Left lobe of liver (tissue), 2 donors: ENCODE results near the gene MRPL43. TPM values are rescaled to one million over a fixed set of nuclear protein-coding genes. Genes with fewer than 3 reads are reported as not detected.
"Not testable (repeated sequence)": the region's sequence is repeated elsewhere in the genome, so short reads cannot be mapped to it uniquely, and the experiment has no call there.

Source experiments
- ATAC-seq: fragments of 200-7000 bp; cut with Tn5 transposase; one replicate; pipeline ENCODE4 v1.9.1; 2020; ENCODE audit warnings: mild to moderate bottlenecking, moderate library complexity
- DNase-seq: peaks from one replicate; pipeline ENCODE4 v3.0.0-alpha.2; 2020; ENCODE audit warnings: low spot score
- total RNA-seq: library from RNA; stranded (reverse); gene quantifications from one replicate; pipeline ENCODE4 v1.2.1, GENCODE V29; 2021
- donor health status: DM: no; HTN: no; CAD: no; lungs with moderate emphysema.
- donor health status: DM: no; HTN: yes; CAD: no.

The MRPL43 gene
- total RNA-seq, 1 donor from 2014 or later: 43.6 TPM

- DNase-seq (no peak), ATAC-seq (no peak)
Observed at GRCh38 chr10:100984672-100985177, 2.6 kb downstream of the MRPL43 start.

GRCh38 chr10:100983868-100984671 is 3.2 kb downstream of the MRPL43 start:
- no peak for ATAC-seq
- no peak for DNase-seq

GRCh38 chr10:100982916-100983830 is 4.1 kb downstream of the MRPL43 start:
- DNase-seq: no peak

GRCh38 chr10:100981178-100981772 is 6.0 kb downstream of the MRPL43 start:
- ATAC-seq (no peak), DNase-seq (no peak)

More at GRCh38 chr10:100982916-100983830, 4.1 kb downstream of the MRPL43 start:
- ATAC-seq: no peak

DNA sequence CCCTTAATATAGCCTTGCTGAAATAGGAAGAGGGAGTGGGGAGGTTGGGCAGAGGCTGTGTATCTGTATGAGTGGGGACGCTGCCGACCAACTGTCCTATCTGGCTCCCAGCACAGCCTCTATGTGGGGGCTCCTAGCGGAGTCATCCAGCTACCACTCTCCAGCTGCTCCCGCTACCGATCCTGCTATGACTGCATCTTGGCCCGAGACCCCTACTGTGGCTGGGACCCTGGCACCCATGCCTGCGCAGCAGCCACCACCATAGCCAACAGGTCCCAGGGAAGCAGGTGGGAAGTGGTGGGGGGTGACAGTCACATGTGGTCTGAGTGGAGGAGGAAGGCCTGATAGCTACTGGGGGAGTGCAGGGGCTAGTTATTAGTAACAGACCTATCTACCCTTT is 6.6 kb downstream of the MRPL43 start:
- ATAC-seq: no peak
- DNase-seq: peak; percentile 37

DNA sequence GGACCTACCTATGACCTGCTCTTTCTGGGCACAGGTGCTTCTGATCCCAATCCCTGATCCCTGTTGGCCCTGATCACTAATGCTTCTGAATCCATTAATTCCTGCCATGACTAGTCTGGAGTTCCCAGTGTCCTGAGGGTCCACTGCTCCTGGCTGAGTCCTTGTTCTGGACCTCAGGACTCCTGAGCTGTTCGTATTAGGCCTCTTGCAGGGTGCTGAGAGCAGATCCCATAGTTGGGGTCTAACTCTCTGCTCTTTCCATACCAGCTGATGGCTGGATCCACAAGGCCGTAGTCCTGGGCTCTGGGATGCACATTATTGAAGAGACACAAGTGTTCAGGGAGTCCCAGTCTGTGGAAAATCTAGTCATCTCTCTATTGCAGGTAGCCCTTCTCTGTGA is 7.0 kb downstream of the MRPL43 start:
- peak; percentile 39 for DNase-seq
- no peak for ATAC-seq

DNA sequence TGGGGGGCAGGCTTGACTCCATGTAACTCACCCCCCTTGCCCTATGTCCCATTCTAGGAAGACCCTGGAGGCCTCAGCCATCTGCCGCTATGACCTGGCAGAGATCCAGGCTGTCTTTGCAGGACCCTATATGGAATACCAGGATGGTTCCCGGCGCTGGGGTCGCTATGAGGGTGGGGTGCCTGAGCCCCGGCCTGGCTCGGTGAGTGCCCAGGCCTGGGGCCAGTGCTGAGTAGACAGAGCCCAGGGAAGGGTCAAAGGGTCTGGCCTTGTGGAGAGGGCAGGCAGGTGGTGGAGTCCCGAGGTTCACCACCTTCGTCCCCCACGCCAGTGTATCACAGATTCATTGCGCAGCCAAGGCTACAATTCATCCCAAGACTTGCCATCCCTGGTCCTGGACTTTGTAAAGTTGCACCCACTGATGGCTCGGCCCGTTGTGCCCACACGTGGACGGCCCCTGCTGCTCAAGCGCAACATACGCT is 7.5 kb downstream of the MRPL43 start:
- peak; percentile 42 for DNase-seq
- no peak for ATAC-seq

DNA sequence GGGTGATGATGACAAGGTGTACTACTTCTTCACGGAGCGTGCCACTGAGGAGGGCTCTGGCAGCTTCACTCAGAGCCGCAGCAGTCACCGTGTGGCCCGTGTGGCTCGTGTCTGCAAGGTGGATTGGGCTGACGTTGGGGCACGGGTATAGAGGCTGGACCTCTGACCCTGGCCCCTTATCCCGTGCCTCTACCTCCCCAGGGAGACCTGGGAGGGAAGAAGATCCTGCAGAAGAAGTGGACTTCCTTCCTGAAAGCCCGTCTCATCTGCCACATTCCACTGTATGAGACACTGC is 8.4 kb downstream of the MRPL43 start:
- peak; percentile 42 for DNase-seq
- no peak for ATAC-seq

GRCh38 chr10:100978121-100978900 is 9.0 kb downstream of the MRPL43 start:
- ATAC-seq (no peak), DNase-seq (peak; percentile 27)

DNA sequence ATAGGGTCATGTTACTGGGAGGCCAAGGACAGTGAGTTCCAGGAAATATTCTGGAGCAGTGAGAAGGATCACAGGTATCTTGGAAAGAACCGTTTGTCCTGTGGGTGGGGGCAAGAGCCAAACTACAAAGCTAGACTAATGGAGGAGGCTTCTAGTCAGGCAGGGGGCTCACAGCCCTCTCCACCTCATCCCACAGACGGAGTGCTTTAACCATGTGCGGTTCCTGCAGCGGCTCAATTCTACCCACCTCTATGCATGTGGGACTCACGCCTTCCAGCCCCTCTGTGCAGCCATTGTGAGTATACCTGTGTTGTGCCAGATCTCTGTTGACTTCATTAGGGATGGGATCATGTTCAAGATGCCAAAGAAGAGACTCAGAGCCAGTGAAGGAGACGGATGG is 9.9 kb downstream of the MRPL43 start:
- DNase-seq (peak; percentile 36), ATAC-seq (no peak)

GRCh38 chr10:100976906-100977305 is 10.4 kb downstream of the MRPL43 start:
- ATAC-seq (no peak), DNase-seq (no peak)

DNA sequence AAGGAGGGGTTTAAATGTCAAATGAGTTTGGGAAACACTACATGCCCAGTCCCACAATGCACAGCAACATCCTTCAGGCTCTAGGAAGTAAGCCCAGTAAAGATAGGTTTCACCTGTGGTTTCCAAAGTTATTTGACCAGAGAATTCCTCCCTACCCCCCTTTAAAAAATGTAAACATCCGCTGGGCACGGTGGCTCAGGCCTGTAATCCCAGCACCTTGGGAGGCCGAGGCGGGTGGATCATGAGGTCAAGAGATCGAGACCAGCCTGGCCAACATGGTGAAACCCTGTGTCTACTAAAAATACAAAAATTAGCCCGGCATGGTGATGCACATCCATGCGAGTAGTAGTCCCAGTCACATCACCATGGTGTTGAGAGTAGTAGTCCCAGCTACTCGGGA is 11.9 kb downstream of the MRPL43 start:
- peak; percentile 21 for DNase-seq
- not testable (repeated sequence) for ATAC-seq

DNA sequence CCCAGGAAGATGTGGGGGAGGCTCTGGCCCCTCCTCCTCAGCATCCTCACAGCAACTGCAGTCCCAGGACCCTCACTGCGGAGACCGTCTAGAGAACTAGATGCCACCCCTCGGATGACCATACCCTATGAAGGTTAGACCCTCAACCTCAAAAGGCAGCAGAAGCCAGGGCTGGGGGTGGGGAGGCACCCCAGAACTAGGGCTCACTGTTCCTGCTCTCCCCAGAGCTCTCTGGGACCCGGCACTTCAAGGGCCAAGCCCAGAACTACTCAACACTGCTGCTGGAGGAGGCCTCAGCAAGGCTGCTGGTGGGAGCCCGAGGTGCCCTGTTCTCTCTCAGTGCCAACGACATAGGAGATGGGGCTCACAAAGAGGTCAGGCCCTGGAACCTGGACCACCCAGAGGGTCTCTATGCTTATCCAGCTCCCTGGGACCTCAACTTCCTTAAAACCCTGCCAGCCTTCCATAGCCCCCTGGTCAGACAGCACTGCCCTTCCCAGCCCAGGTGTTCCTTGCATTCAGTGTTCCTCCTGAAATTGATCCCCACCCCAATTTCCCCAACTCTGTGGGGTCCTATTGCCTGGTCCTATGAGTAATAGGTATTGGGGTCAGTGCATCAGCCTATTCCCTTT is 14.3 kb downstream of the MRPL43 start:
- ATAC-seq (no peak), DNase-seq (peak; percentile 46)

DNA sequence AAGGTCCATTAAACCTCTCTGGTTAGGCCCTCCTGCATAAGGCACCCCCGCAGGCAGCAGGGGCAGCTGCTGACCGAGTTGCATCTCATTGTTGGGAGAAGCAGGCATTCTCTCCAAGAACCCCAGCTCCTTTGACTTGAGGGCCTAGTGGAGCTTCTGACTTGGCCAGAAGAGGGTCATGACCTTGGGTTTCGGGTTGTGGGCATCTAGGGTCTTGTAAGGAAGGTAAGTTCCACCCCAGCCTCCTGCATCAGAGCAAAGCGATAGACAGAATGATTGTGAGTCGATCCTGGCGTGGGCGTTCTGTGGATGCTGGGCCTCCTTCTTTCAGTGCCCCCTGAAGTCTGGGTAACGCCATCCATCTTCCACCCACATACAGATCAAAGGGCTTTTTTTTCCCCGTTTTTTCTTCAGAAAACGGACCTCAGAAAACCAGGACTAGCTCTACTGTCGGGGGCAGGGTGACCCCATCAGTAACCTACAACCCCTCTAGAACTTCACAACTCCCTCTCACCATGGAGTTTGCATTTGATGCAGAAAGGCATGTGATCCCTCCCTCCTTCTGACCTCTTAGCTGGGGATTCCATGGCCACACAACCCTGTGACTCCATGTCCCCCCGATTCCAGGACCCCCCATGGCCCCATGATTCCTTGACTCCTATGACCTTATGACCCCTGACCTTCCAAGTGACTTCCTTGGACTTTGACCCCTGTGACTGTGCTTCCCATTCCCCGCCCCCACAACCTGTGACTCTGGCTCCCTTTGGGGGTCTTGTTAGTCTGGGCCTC is 15.0 kb downstream of the MRPL43 start:
- DNase-seq: peak; percentile 41
- ATAC-seq: no peak

- peak; percentile 88 for DNase-seq
- ATAC-seq: peak; percentile 72
Observed at GRCh38 chr10:100970914-100971811, 16.1 kb downstream of the MRPL43 start.

DNA sequence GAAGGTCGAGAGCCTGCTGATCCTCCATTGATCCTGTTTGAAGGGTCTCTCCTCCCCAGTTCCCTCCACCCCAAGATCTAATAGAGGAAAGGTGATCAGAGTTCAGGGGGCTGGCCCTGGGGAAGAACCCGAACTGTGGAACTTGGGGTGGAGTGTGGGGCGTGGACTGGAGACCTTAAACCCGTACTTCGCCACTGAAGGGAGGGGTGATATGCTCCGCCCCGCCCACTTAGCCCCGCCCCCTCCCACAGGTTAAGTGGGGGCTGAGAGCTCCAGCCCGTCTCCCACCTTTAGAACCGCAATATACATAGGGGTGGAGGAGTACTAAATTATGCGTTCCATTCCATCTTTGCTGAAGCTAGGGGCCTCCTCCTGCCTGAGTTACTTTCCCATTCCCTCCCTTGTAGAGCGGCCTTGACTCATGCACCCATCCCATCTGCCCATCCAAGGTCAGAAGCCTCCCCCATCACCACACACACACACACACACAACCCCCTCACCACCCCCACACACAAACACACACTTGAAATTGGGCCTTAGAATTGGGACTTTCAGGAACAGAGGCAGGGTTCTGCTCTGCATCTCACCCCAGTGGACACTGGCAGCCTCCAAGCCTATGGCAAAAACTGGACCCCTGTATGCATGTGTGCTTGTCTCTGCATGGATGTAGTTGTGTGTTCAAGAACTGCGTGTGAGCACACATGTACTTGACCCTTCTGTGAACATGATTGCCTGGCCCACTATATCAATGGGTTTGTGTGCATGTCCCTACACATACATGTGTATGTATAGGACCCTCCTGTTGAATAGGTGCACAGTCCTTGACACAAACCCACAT is 17.0 kb downstream of the MRPL43 start:
- peak; percentile 90 for DNase-seq
- ATAC-seq: peak; percentile 76
